Lower leg skin (tissue), 3 donors: ENCODE results near the gene NR2F1-AS1.

Source experiments
- CTCF ChIP-seq, 3 donors: fragments of 450-650 bp; IDR thresholded peaks; one replicate each; pipeline ENCODE4 v1.5.1; 2016; ENCODE audit warnings: antibody characterized with exemption in 3 of 3, mild to moderate bottlenecking in 3 of 3, moderate library complexity in 2 of 3
- POLR2A ChIP-seq, 2 donors: fragments of 450-650 bp; IDR thresholded peaks; one replicate each; pipeline ENCODE4 v1.6.1; 2016 to 2017; ENCODE audit warnings: antibody characterized with exemption in 2 of 2, mild to moderate bottlenecking in 1 of 2, moderate library complexity in 1 of 2

DNA sequence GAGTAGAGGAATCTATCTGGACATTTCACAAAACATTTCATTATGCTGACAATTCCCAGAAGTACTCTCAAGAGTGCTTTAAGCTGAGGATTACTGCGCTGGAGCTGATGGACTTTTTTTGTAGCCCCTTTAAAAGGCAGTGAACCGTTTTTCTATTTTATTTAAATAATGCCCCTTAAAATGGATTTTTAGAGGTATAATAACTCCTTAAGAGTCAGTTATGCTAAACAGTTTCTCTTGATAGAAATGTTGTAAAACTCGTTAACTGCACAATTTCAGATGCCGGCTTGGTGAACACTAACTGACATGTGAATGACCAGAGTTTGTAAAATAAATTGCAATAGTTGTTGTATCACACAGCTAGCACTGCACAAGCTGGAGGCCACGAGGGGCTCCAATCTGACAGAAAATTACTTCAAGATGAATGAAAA, 174.0 kb downstream of the NR2F1-AS1 start:
- TF ChIP-seq POLR2A (IDR thresholded peaks at IDR 0.05) = no peak
- no peak for TF ChIP-seq CTCF (IDR thresholded peaks at IDR 0.05)
